Prostate gland (tissue), 2 donors: Measurements from ENCODE around the gene ATXN7L2. TPM values are rescaled to one million over a fixed set of nuclear protein-coding genes. Genes with fewer than 3 reads are reported as not detected.

Experiments used
- DNase-seq: peaks from one replicate; pipeline ENCODE4 v3.0.0-alpha.2; 2019; ENCODE audit warnings: low spot score
- H3K27ac ChIP-seq, 2 donors: fragments of 200-600 bp; sonication (generic); 2 replicates each; pipeline ENCODE4 v1.5.1; 2017 to 2019
- H3K27me3 ChIP-seq: fragments of 200-600 bp; sonication (generic); replicated peaks from 2 replicates; pipeline ENCODE4 v1.5.1; 2019; ENCODE audit not compliant: insufficient read depth
- H3K36me3 ChIP-seq, 2 donors: fragments of 200-600 bp; sonication (generic); 1 replicate in 1 of 2; 2 replicates in 1 of 2; pipeline versions ENCODE4 v1.5.1 to v1.8.1; 2017 to 2019
- H3K4me1 ChIP-seq: fragments of 200-600 bp; sonication (generic); replicated peaks from 2 replicates; pipeline ENCODE4 v1.5.1; 2019
- H3K4me3 ChIP-seq, 2 donors: fragments of 200-600 bp; sonication (generic); 2 replicates each; pipeline ENCODE4 v1.5.1; 2017 to 2019
- H3K9me3 ChIP-seq: fragments of 200-600 bp; sonication (generic); 2 replicates; pipeline ENCODE4 v1.5.1; 2017
- POLR2A ChIP-seq: fragments of 450-650 bp; IDR thresholded peaks from one replicate; pipeline ENCODE4 v1.6.1; 2016; ENCODE audit warnings: antibody characterized with exemption, mild to moderate bottlenecking
- POLR2AphosphoS5 ChIP-seq: sonication (generic); formaldehyde crosslinking; IDR thresholded peaks from one replicate; pipeline ENCODE4 v1.6.1; 2017; ENCODE audit warnings: antibody characterized with exemption
- WGBS: methylation state at CpG from one replicate; pipeline ENCODE4 v1.1.5; 2018; 5-methylcytosine and 5-hydroxymethylcytosine counted together
- intact Hi-C: fragments of 100-400 bp; cut with DNase I; formaldehyde crosslinking; loops from one replicate; pipeline ENCODE4 v1.14.2; 2022
- total RNA-seq, 2 donors: library from RNA; depleted of rRNA; stranded (reverse); fragments of >200 nt; gene quantifications; one replicate each; pipeline ENCODE4 v1.1.0, GENCODE V29; 2016
- TF ChIP-seq, protein P1 (sequence below), 4 experiments: fragments of 200-600 bp in 2 of 4; fragments of 450-650 bp in 2 of 4; sonication (generic) in 2 of 4; IDR thresholded peaks; 1 replicate in 3 of 4; 2 replicates in 1 of 4; pipeline ENCODE4 v1.5.1; 2016 to 2019; ENCODE audit warnings: antibody characterized with exemption in 4 of 4, mild to moderate bottlenecking in 2 of 4, moderate library complexity in 2 of 4

The ATXN7L2 gene
- total RNA-seq, 2 donors from 2014 or later, result 3.0 to 29.4 TPM

DNA sequence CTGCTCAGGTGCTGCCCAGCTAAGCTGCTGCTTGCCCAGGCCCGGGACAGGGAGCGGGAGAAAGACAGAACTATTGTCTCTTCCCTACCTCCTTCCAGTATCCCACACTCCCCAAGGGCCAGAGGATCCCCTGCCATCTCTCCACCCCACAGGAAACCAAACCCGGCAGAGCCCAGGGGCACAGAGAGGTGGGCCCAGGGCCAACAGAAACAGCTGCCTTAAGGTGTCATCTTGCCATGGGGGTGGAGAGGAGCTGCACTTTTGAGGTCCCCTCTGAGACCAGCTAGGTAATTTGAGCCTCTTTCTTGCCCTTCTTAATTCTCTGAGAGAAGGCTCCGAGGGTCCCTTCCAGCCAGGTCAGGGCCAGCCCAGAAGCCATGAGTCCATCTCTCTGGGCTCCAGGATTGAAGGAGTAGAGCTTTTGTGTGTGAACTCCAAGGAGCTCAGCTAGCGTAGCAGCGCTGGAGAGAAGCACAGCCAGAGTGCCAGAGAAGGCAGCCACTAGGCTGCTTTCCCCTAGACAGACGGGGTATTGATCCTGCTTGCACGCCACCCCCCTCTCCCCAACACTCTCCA is 46.3 kb downstream of the ATXN7L2 start:
- no peak for TF ChIP-seq POLR2A
- TF ChIP-seq POLR2AphosphoS5, result no peak
- TF ChIP-seq, protein P1, sequence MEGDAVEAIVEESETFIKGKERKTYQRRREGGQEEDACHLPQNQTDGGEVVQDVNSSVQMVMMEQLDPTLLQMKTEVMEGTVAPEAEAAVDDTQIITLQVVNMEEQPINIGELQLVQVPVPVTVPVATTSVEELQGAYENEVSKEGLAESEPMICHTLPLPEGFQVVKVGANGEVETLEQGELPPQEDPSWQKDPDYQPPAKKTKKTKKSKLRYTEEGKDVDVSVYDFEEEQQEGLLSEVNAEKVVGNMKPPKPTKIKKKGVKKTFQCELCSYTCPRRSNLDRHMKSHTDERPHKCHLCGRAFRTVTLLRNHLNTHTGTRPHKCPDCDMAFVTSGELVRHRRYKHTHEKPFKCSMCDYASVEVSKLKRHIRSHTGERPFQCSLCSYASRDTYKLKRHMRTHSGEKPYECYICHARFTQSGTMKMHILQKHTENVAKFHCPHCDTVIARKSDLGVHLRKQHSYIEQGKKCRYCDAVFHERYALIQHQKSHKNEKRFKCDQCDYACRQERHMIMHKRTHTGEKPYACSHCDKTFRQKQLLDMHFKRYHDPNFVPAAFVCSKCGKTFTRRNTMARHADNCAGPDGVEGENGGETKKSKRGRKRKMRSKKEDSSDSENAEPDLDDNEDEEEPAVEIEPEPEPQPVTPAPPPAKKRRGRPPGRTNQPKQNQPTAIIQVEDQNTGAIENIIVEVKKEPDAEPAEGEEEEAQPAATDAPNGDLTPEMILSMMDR (IDR thresholded peaks at IDR 0.05), result no peak
- 50% methylated on average over 8 of the region's 8 CpGs for WGBS
- no peaks in the 10 kb centered on the region for H3K4me1 ChIP-seq
- H3K27ac ChIP-seq, result no peak overlapping the region
- intact Hi-C loops, result loop anchor here (10.0 kb wide), 1 partner anchor 105 kb away; the partner anchor contains the start of gene PSMA5
- H3K36me3 ChIP-seq, result no peaks in the 10 kb centered on the region
- H3K27me3 ChIP-seq, result no peaks in the 10 kb centered on the region
- no peaks in the 10 kb centered on the region for H3K9me3 ChIP-seq
- DNase-seq, result no peak
- no peak overlapping the region for H3K4me3 ChIP-seq

DNA sequence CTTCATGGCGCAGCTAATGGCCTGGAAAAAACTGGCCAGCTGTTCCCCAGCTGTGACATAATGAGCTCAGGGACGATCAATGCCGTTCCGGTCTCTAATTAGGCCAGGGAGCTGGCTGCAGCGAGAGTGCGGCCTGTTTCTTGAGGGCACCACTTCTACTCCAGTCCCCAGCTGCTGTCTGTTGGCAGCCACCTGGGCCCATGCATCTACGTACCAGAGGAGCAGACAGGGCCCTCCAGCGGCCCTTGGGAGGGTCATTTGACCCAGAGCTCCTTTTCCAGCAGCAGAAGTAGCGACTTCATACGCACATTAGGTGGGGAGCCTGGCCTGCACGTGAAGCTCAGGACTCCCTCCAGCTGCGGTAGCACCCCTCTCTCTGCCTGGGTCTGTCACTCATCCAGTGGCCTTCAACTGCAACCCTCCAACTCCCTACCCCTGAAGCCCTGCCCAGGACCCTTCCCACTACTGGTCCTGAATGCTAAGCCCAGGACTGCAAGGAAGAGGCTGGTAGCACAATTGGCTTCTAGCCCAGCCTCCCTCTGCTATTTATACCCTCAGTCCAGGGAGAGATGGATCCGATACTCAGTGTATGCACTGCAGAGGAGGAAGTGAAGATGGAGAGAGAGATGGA is 46.9 kb downstream of the ATXN7L2 start:
- Histone ChIP-seq H3K9me3 (no peaks in the 10 kb centered on the region), H3K27me3 (no peaks in the 10 kb centered on the region), H3K4me3 (no peak overlapping the region), H3K4me1 (no peaks in the 10 kb centered on the region), H3K27ac (no peak overlapping the region), H3K36me3 (no peaks in the 10 kb centered on the region)
- DNase-seq, result no peak
- WGBS, result 75% methylated on average over 13 of the region's 13 CpGs
- intact Hi-C loops, result loop anchor here (10.0 kb wide), 1 partner anchor 106 kb away; the partner anchor contains the start of gene PSMA5
- no peak for TF ChIP-seq POLR2A
- no peak for TF ChIP-seq POLR2AphosphoS5
- TF ChIP-seq, protein P1 (IDR thresholded peaks at IDR 0.05), result no peak

DNA sequence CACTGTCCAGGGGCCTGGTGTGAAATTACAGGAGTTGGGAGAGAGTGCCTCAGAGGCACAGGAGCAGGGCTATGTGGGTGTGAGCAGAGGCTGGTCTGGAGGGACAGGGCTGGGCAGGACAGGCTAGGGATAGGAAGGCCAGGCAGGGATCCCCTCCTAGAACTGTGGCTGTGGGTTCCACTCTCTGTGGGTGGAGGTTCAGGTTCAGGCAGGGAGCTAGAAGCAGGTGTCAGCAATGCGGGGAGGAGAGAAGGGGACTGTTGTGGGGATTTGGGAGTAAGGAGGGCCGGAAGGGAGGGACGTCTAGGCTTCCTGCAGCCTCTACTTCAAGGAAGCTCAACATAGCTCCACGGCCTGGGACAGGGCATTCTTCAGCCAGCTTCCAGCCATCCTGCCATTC is 47.7 kb downstream of the ATXN7L2 start:
- no peak overlapping the region for H3K4me3 ChIP-seq
- H3K36me3 ChIP-seq, result no peaks in the 10 kb centered on the region
- H3K9me3 ChIP-seq, result no peaks in the 10 kb centered on the region
- H3K4me1 ChIP-seq, result no peaks in the 10 kb centered on the region
- H3K27ac ChIP-seq, result no peak overlapping the region
- 81% methylated on average over 4 of the region's 4 CpGs for WGBS
- DNase-seq, result no peak
- no peaks in the 10 kb centered on the region for H3K27me3 ChIP-seq
- TF ChIP-seq POLR2AphosphoS5 (no peak), POLR2A (no peak)
- TF ChIP-seq, protein P1 (IDR thresholded peaks at IDR 0.05), result no peak
- intact Hi-C loops, result loop anchor here (10.0 kb wide), 1 partner anchor 107 kb away; the partner anchor contains the start of gene PSMA5

DNA sequence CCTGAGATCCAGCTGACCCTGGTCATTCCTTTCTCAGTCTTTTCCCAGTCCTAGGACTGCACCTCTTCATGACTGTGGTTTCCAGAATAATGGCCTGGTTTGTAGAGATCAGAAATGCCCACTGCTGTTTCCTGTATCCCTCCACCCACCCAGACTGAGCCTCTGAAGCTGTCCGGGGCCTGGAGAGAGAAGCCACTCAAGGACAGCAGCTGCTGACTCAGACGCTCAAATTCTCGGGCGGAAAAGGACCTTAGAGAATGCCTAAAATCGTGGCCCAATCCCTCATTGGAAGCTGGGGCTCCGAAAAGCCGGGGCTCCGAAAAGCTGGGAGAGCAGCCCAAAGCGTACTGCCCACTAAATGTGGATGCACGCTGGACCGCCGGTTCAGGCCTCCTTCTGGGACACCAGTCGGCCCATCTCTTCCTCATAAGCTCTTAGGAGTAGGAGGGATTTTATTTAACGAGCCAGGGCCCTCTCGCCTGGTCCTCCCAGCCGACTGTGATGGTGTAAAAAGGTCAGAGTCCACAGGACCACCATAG is 48.2 kb downstream of the ATXN7L2 start:
- WGBS, result 73% methylated on average over 15 of the region's 16 CpGs
- no peaks in the 10 kb centered on the region for H3K36me3 ChIP-seq
- no peak overlapping the region for H3K4me3 ChIP-seq
- H3K27ac ChIP-seq, result no peak overlapping the region
- DNase-seq, result no peak
- no peaks in the 10 kb centered on the region for H3K9me3 ChIP-seq
- H3K4me1 ChIP-seq, result no peaks in the 10 kb centered on the region
- H3K27me3 ChIP-seq, result no peaks in the 10 kb centered on the region
- intact Hi-C loops, result loop anchor here (1.0 to 10.0 kb wide), 2 partner anchors 34 to 107 kb away; partner anchors contain the start of gene PSMA5
- TF ChIP-seq POLR2A (no peak), POLR2AphosphoS5 (no peak)
- TF ChIP-seq, protein P1 (IDR thresholded peaks at IDR 0.05), result no peak
